NT2/D1 (cell line): ENCODE measurements around the gene ABCC8.

Experiments
- DNase-seq: peaks from one replicate; pipeline ENCODE4 v3.0.0-alpha.2; 2011; ENCODE audit warnings: low read depth, low spot score
- H3K27me3 ChIP-seq: 2 replicates; pipeline ENCODE4 v1.6.0; 2011; ENCODE audit warnings: mild to moderate bottlenecking; ENCODE audit not compliant: insufficient read length, insufficient read depth
- H3K36me3 ChIP-seq: 2 replicates; pipeline ENCODE4 v1.6.1; 2011; ENCODE audit warnings: mild to moderate bottlenecking, low read length, mixed read lengths; ENCODE audit not compliant: insufficient read depth, insufficient read length
- H3K4me1 ChIP-seq: 2 replicates; pipeline ENCODE4 v1.5.1; 2011; ENCODE audit not compliant: insufficient read depth, insufficient read length
- H3K4me3 ChIP-seq: 2 replicates; pipeline ENCODE4 v1.5.1; 2011; ENCODE audit warnings: low read depth; ENCODE audit not compliant: insufficient read length
- H3K9ac ChIP-seq: 2 replicates; pipeline ENCODE4 v1.6.0; 2011; ENCODE audit warnings: low read depth; ENCODE audit not compliant: insufficient read length
- H3K9me3 ChIP-seq: 2 replicates; pipeline ENCODE4 v1.5.1; 2011; ENCODE audit warnings: mild to moderate bottlenecking, low read length; ENCODE audit not compliant: insufficient read depth
- SUZ12 ChIP-seq: IDR thresholded peaks from 2 replicates; pipeline ENCODE4 v1.6.1; 2011; ENCODE audit not compliant: insufficient read length, insufficient read depth; ENCODE audit errors: extremely low read depth
- YY1 ChIP-seq: IDR thresholded peaks from 2 replicates; pipeline ENCODE4 v1.6.1; 2011; ENCODE audit not compliant: insufficient read length, insufficient read depth
- ZNF274 ChIP-seq: IDR thresholded peaks from 2 replicates; pipeline ENCODE4 v1.6.1; 2011; ENCODE audit warnings: mild to moderate bottlenecking, low read depth, low read length

ABCC8 gene

DNA sequence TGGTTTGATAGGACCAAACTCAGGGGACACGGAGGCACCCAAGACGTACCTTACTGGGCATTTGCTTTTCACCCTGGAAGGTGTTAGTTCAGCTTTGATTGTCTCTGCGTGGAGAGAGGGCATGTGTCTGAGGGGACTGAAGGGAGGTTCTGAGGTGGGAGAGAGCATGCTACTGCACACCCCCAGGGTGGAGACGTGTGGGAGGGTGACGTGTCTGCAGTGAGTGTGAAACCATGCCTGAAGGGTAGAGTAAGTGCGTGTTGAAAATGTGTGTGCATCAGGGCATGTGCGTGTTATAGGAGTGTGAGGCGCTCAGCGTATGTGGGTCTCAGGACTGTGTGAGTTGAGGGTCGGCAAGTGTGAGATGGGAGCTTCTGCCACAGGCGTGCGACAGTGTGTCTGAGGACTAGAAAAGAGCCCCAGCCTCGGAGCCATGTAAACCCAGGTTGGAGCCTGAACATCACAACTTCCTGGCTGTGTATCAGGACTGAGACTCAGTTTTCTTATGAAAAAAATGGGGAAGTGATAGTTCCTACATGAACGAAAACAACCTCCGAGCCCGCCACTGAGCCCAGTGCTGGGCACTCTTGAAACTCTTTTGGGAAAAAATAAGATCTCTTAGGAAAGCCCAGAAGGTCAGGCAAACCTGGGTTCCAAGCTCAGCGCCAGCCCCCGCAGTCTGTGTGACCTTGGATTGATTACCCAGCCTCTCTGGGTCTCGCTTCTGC lies 76.4 kb downstream of the ABCC8 start:
- no peaks in the 10 kb centered on the region for H3K4me1 ChIP-seq
- no peaks in the 10 kb centered on the region for H3K27me3 ChIP-seq
- DNase-seq, result no peak
- no peak overlapping the region for H3K9ac ChIP-seq
- H3K4me3 ChIP-seq, result no peak overlapping the region
- H3K9me3 ChIP-seq, result no peaks in the 10 kb centered on the region
- no peak for TF ChIP-seq YY1
- no peak for TF ChIP-seq ZNF274
- TF ChIP-seq SUZ12, result no peak
- no peaks in the 10 kb centered on the region for H3K36me3 ChIP-seq

- no peak for DNase-seq
These were observed 77.4 kb downstream of the ABCC8 start for GRCh38 chr11:17399236-17399635.

GRCh38 chr11:17397311-17398002 lies 79.2 kb downstream of the ABCC8 start:
- Histone ChIP-seq H3K4me3 (no peak overlapping the region), H3K9me3 (no peaks in the 10 kb centered on the region), H3K36me3 (no peaks in the 10 kb centered on the region), H3K27me3 (no peaks in the 10 kb centered on the region), H3K4me1 (peaks cover 2% of the 10 kb centered on the region), H3K9ac (no peak overlapping the region)
- DNase-seq, result no peak
- no peak for TF ChIP-seq YY1
- TF ChIP-seq SUZ12, result no peak
- TF ChIP-seq ZNF274, result no peak

More at GRCh38 chr11:17399236-17399635, 77.4 kb downstream of the ABCC8 start:
- H3K4me1 ChIP-seq, result no peaks in the 10 kb centered on the region
- H3K27me3 ChIP-seq, result no peaks in the 10 kb centered on the region
- no peak overlapping the region for H3K9ac ChIP-seq
- TF ChIP-seq SUZ12 (no peak), ZNF274 (no peak)
- H3K4me3 ChIP-seq, result no peak overlapping the region
- H3K36me3 ChIP-seq, result no peaks in the 10 kb centered on the region
- no peaks in the 10 kb centered on the region for H3K9me3 ChIP-seq

GRCh38 chr11:17396598-17397310 lies 79.9 kb downstream of the ABCC8 start:
- DNase-seq, result no peak
- Histone ChIP-seq H3K9ac (no peak overlapping the region), H3K27me3 (no peaks in the 10 kb centered on the region), H3K4me1 (peaks cover 2% of the 10 kb centered on the region), H3K9me3 (no peaks in the 10 kb centered on the region), H3K36me3 (no peaks in the 10 kb centered on the region), H3K4me3 (no peak overlapping the region)
- TF ChIP-seq YY1 (no peak), ZNF274 (no peak), SUZ12 (no peak)

GRCh38 chr11:17395978-17396377 lies 80.7 kb downstream of the ABCC8 start:
- H3K4me1 ChIP-seq, result peaks cover 2% of the 10 kb centered on the region
- H3K27me3 ChIP-seq, result peaks cover 6% of the 10 kb centered on the region
- H3K36me3 ChIP-seq, result no peaks in the 10 kb centered on the region
- no peak overlapping the region for H3K9ac ChIP-seq
- no peak for DNase-seq
- no peak for TF ChIP-seq SUZ12
- no peak for TF ChIP-seq ZNF274
- no peak for TF ChIP-seq YY1
- no peak overlapping the region for H3K4me3 ChIP-seq
- no peaks in the 10 kb centered on the region for H3K9me3 ChIP-seq

DNA sequence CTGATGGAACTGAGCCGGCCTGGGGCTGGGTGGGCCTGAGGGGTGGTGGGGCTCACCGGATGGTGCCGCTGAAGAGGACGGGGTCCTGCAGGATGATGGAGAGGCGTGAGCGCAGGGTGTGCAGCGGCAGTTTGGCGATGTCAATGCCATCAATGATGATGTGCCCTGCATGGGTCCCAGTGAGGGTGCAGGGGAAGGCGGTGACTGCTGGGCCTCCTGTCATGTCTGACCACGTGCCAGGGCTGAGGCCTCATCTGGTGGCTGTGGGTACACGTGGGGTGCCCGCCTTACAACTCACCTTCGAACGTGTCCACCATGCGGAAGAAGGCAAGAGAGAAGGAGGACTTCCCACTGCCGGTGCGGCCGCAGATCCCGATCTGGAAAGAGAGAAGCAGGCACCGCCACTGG lies 81.1 kb downstream of the ABCC8 start:
- TF ChIP-seq SUZ12 (no peak), YY1 (no peak), ZNF274 (no peak)

More for the DNA sequence above, 81.1 kb downstream of the ABCC8 start:
- Histone ChIP-seq H3K4me3 (no peak overlapping the region), H3K9me3 (no peaks in the 10 kb centered on the region), H3K9ac (no peak overlapping the region), H3K27me3 (peaks cover 10% of the 10 kb centered on the region), H3K36me3 (no peaks in the 10 kb centered on the region), H3K4me1 (peaks cover 2% of the 10 kb centered on the region)
- DNase-seq, result no peak
